Measurements from ENCODE around the gene RYR3.

GRCh38 chr15:33448151-33448550 lies 137.4 kb downstream of the RYR3 start:
- TF ChIP-seq CTCF (IDR thresholded peaks at IDR 0.05; ENCODE audit: low read length) (no peak), EZH2phosphoT487 (IDR thresholded peaks at IDR 0.05; ENCODE audit: low read length) (no peak), EZH2 (optimal IDR thresholded peaks at IDR 0.05; ENCODE audit: low read depth, low read length) (no peak)
